ENCODE data around the gene RIPK4. TPM values are rescaled to one million over a fixed set of nuclear protein-coding genes. Genes with fewer than 3 reads are reported as not detected.
A peak's percentile ranks its signal among the peaks of the same experiment; 100 is the strongest.

RIPK4 gene
- total RNA-seq, 1 experiment from 2014 or later = 67.4 TPM

GRCh38 chr21:41778930-41779600 lies 12.2 kb upstream of the RIPK4 start:
- intact Hi-C loops (cut with micrococcal nuclease; ENCODE audit: unreplicated experiment) = loop anchor here (1.0 kb wide), 1 partner anchor 167 kb away; no protein-coding TSS in a partner anchor
- Histone ChIP-seq H3K27me3 (ENCODE audit: control insufficient read depth, insufficient read depth, low read length) (no peaks in the 10 kb centered on the region), H3K4me1 (ENCODE audit: control insufficient read depth, insufficient read depth, low read length) (peaks cover 75% of the 10 kb centered on the region), H3K9me3 (ENCODE audit: control insufficient read depth, insufficient read depth, low read depth, low read length) (no peaks in the 10 kb centered on the region), H3K36me3 (ENCODE audit: control insufficient read depth, insufficient read depth, low read length) (no peaks in the 10 kb centered on the region), H3K4me3 (ENCODE audit: low read depth in 2 of 2, low read length in 2 of 2) (peak overlapping the region; percentile 27 to 28), H3K27ac (ENCODE audit: low read length) (peak overlapping the region; percentile 99)
- no peak for TF ChIP-seq POLR2AphosphoS5 (IDR thresholded peaks at IDR 0.05; ENCODE audit: low read depth, low read length)
- TF ChIP-seq REST (IDR thresholded peaks at IDR 0.05; ENCODE audit: insufficient read depth in 1 of 2, low read depth in 2 of 2, low read length in 1 of 2) = peak; percentile 35 to 54; a peak in 2 of 4 replicates
- no peak for TF ChIP-seq TCF7L2 (IDR thresholded peaks at IDR 0.05; ENCODE audit: low read depth, low read length)
- TF ChIP-seq SIN3A (IDR thresholded peaks at IDR 0.05; ENCODE audit: borderline replicate concordance, insufficient read depth, low read depth, low read length) = no peak
- TF ChIP-seq CTCF (IDR thresholded peaks at IDR 0.05) = no peak
- no peak for DNase-seq (ENCODE audit: low read depth, low spot score)
- POLR2A ChIA-PET = interaction anchor here (1.7 kb wide), 1 partner anchor 18 kb away, joined by 30 read pairs; no protein-coding TSS in a partner anchor
- BruUV-seq (replicated peaks) = no TSS peak
- peak; percentile 30 for ATAC-seq
- CTCF ChIA-PET = interaction anchor here (1.1 to 2.9 kb wide), 2 partner anchors 167 to 339 kb away, joined by 4 to 42 read pairs; no protein-coding TSS in a partner anchor
- in situ Hi-C loops (cut with HindIII; ENCODE audit: low pct_unique_long_range_greater_than_20kb, low sequenced_read_pairs) = no loop called here

- no peaks in the 10 kb centered on the region for H3K36me3 ChIP-seq (ENCODE audit: control insufficient read depth, insufficient read depth, low read length)
- CTCF ChIA-PET = interaction anchor here (0.5 to 2.9 kb wide), 7 partner anchors 15 to 494 kb away, joined by 3 to 42 read pairs (median 4); no protein-coding TSS in a partner anchor
- peak; percentile 85 for ATAC-seq
- in situ Hi-C loops (cut with HindIII; ENCODE audit: low pct_unique_long_range_greater_than_20kb, low sequenced_read_pairs) = no loop called here
- H3K9me3 ChIP-seq (ENCODE audit: control insufficient read depth, insufficient read depth, low read depth, low read length) = no peaks in the 10 kb centered on the region
- no TSS peak for BruUV-seq (replicated peaks)
- H3K4me3 ChIP-seq (ENCODE audit: low read depth in 2 of 2, low read length in 2 of 2) = no peak overlapping the region; a peak in 1 of 4 replicates
- no peak for DNase-seq (ENCODE audit: low read depth, low spot score)
- peaks cover 70% of the 10 kb centered on the region for H3K4me1 ChIP-seq (ENCODE audit: control insufficient read depth, insufficient read depth, low read length)
- TF ChIP-seq CTCF (IDR thresholded peaks at IDR 0.05) (peak; percentile 91), TCF7L2 (IDR thresholded peaks at IDR 0.05; ENCODE audit: low read depth, low read length) (no peak), POLR2AphosphoS5 (IDR thresholded peaks at IDR 0.05; ENCODE audit: low read depth, low read length) (no peak)
- POLR2A ChIA-PET = interaction anchor here (0.7 to 1.7 kb wide), 3 partner anchors 13 to 179 kb away, joined by 3 to 30 read pairs (median 5); no protein-coding TSS in a partner anchor
- peak overlapping the region; percentile 99 for H3K27ac ChIP-seq (ENCODE audit: low read length)
- intact Hi-C loops (cut with micrococcal nuclease; ENCODE audit: unreplicated experiment) = loop anchor here (1.0 kb wide), 1 partner anchor 166 kb away; no protein-coding TSS in a partner anchor
- H3K27me3 ChIP-seq (ENCODE audit: control insufficient read depth, insufficient read depth, low read length) = no peaks in the 10 kb centered on the region
These were observed 11.3 kb upstream of the RIPK4 start for GRCh38 chr21:41777951-41778815.

All from Panc1 (cell line).